Heart right ventricle (tissue), 16 donors: Measurements from ENCODE around the gene NEMP2. TPM values are rescaled to one million over a fixed set of nuclear protein-coding genes. Genes with fewer than 3 reads are reported as not detected.
A peak's percentile ranks its signal among the peaks of the same experiment; 100 is the strongest.

Experiments
- ATAC-seq, 8 donors: fragments of 200-7000 bp; cut with Tn5 transposase; one replicate each; pipeline ENCODE4 v1.9.1; 2020; ENCODE audit warnings: mild to moderate bottlenecking in 8 of 8, moderate library complexity in 8 of 8, moderate number of reproducible peaks in 1 of 8
- DNase-seq, 2 donors: peaks; one replicate each; pipeline ENCODE4 v3.0.0-alpha.2; 2020
- H3K27ac ChIP-seq, 10 donors: fragments of 200-600 bp; sonication (generic) in 2 of 10; one replicate each; pipeline versions ENCODE4 v1.5.0 to v1.8.0; 2020 to 2022; ENCODE audit warnings: mild to moderate bottlenecking in 3 of 10
- H3K27me3 ChIP-seq, 7 donors: fragments of 200-600 bp; one replicate each; pipeline ENCODE4 v1.8.0; 2021 to 2022; ENCODE audit warnings: mild to moderate bottlenecking in 2 of 7
- H3K36me3 ChIP-seq, 9 donors: fragments of 200-600 bp; sonication (generic) in 1 of 9; one replicate each; pipeline versions ENCODE4 v1.5.0 to v1.8.0; 2020 to 2022; ENCODE audit warnings: mild to moderate bottlenecking in 2 of 9
- H3K4me1 ChIP-seq, 9 donors: fragments of 200-600 bp; sonication (generic) in 1 of 9; one replicate each; pipeline versions ENCODE4 v1.5.0 to v1.8.0; 2020 to 2022; ENCODE audit warnings: mild to moderate bottlenecking in 4 of 9
- H3K4me3 ChIP-seq, 10 donors: fragments of 200-600 bp; sonication (generic) in 2 of 10; one replicate each; pipeline versions ENCODE4 v1.5.0 to v1.8.0; 2020 to 2022; ENCODE audit warnings: mild to moderate bottlenecking in 7 of 10, moderate library complexity in 2 of 10
- H3K9me3 ChIP-seq, 11 donors: fragments of 200-600 bp in 10 of 11; sonication (generic) in 2 of 11; one replicate each; pipeline versions ENCODE4 v1.5.0 to v1.8.0; 2013 to 2022; ENCODE audit warnings: mild to moderate bottlenecking in 2 of 11, control low read depth in 1 of 11, moderate library complexity in 1 of 11
- WGBS, 2 donors: extraction: QIAGEN DNeasy Blood & Tissue Kit; methylation state at CpG; one replicate each; pipeline ENCODE4 v1.1.7; 2013; ENCODE audit warnings: inconsistent platforms in 1 of 2; 5-methylcytosine and 5-hydroxymethylcytosine counted together
- intact Hi-C, 10 donors: fragments of 100-400 bp; cut with DNase I; formaldehyde crosslinking; loops; one replicate each; pipeline versions ENCODE4 v1.11.1 to v1.14.2; 2022
- polyA plus RNA-seq, 2 donors: library from polyadenylated mRNA; stranded (reverse); fragments of 200-250 nt; gene quantifications; one replicate each; pipeline ENCODE4 v1.2.3, GENCODE V29; 2013
- total RNA-seq, 10 donors: library from RNA; stranded (reverse); fragmentation: NEBNext Ultra II Directional in 3 of 10; extraction: Animal tissue kit (Norgen Biotek cat#: 25700) in 3 of 10; gene quantifications; one replicate each; pipeline versions ENCODE4 v1.2.1 to v1.2.4, GENCODE V29; 2021 to 2023
- TF ChIP-seq, protein P1 (sequence below), 9 donors: fragments of 200-600 bp; sonication (generic) in 2 of 9; IDR thresholded peaks; one replicate each; pipeline versions ENCODE4 v1.5.0 to v1.8.0; 2021 to 2022; ENCODE audit warnings: antibody characterized with exemption in 9 of 9, mild to moderate bottlenecking in 5 of 9, moderate library complexity in 1 of 9
- donor health status: Arrhythmogenic right ventricular cardiomyopathy.
- donor health status: ischemic (EF 13 %, LVEDD 7.1; RV severe dilation, severe dysfunction).
- donor health status: healthy with polysubstance abuse.
- donor health status: DM: no; HTN: yes; CAD: no.
- donor health status: DM: no; HTN: no; CAD: no.
- donor health status: ischemic (EF 25% LVEDD 6.9; RV normal size, moderate dysfunction).
- donor health status: ischemic (EF 25% LVEDD 5.7; RV mildly dilated, moderate dysfunction).
- donor health status: healthy.
- donor health status: DM: yes; HTN: yes; CAD: no.
- donor health status: Ischemic cardiomyopathy.
- donor health status: ischemic (EF 35%, LVEDD 5.7; RV mildly dilated, moderate dysfunction).
- donor health status: nonischemic (EF 11% LVEDD 7.7; RV severe dilation, severe dysfunction).
- donor health status: DM: yes; HTN: yes; CAD: no.
- donor health status: PGD.
- donor health status: ischemic (EF 29% LVEDD 5.4; RV normal size, mild dysfunction).
- donor health status: nonischemic (EF 23%, LVEDD 6.1; RV moderate dilation, normal function).

The NEMP2 gene
- total and polyA plus RNA-seq, 12 donors = 0.51 to 4.7 (median 2.6) TPM

DNA sequence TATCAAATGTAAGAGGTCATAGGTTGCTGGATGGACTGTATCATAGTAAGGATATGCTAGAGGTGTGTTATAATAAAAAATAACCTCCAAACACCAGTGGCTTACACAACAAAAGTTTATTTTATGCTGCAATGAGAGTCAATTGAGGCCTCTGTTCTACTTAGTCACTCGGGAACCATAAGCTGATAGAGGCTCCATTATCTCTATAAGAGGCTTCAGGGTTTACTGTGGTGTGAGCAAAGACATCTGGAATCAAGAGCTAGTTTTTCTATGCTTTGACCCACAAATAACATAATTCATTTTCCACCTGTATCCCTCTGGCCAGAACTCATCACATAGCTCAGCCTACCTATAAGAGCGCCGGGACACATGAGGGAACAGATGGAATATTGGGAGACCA, 47.5 kb upstream of the NEMP2 start:
- TF ChIP-seq, protein P1, sequence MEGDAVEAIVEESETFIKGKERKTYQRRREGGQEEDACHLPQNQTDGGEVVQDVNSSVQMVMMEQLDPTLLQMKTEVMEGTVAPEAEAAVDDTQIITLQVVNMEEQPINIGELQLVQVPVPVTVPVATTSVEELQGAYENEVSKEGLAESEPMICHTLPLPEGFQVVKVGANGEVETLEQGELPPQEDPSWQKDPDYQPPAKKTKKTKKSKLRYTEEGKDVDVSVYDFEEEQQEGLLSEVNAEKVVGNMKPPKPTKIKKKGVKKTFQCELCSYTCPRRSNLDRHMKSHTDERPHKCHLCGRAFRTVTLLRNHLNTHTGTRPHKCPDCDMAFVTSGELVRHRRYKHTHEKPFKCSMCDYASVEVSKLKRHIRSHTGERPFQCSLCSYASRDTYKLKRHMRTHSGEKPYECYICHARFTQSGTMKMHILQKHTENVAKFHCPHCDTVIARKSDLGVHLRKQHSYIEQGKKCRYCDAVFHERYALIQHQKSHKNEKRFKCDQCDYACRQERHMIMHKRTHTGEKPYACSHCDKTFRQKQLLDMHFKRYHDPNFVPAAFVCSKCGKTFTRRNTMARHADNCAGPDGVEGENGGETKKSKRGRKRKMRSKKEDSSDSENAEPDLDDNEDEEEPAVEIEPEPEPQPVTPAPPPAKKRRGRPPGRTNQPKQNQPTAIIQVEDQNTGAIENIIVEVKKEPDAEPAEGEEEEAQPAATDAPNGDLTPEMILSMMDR (IDR thresholded peaks at IDR 0.05) = no peak
- WGBS, 2 donors = 67 to 73% methylated on average over 3 of the region's 3 CpGs
- Histone ChIP-seq H3K27ac (peak overlapping the region in 1 of 10 donors; percentile 67), H3K4me3 (no peak overlapping the region), H3K36me3 (no peaks in the 10 kb centered on the region), H3K9me3 (no peaks in the 10 kb centered on the region), H3K27me3 (no peaks in the 10 kb centered on the region), H3K4me1 (peaks cover 6 to 73% (median 42%) of the 10 kb centered on the region in 9 donors)
- ATAC-seq (no peak), DNase-seq (no peak)
- intact Hi-C loops = loop anchor here in 4 of 10 donors (5.0 to 10.0 kb wide), 5 partner anchors 45 to 65 kb away; partner anchors contain the start of genes NAB1 (in 2 of the 4) and NEMP2 (in 1 of the 4)

DNA sequence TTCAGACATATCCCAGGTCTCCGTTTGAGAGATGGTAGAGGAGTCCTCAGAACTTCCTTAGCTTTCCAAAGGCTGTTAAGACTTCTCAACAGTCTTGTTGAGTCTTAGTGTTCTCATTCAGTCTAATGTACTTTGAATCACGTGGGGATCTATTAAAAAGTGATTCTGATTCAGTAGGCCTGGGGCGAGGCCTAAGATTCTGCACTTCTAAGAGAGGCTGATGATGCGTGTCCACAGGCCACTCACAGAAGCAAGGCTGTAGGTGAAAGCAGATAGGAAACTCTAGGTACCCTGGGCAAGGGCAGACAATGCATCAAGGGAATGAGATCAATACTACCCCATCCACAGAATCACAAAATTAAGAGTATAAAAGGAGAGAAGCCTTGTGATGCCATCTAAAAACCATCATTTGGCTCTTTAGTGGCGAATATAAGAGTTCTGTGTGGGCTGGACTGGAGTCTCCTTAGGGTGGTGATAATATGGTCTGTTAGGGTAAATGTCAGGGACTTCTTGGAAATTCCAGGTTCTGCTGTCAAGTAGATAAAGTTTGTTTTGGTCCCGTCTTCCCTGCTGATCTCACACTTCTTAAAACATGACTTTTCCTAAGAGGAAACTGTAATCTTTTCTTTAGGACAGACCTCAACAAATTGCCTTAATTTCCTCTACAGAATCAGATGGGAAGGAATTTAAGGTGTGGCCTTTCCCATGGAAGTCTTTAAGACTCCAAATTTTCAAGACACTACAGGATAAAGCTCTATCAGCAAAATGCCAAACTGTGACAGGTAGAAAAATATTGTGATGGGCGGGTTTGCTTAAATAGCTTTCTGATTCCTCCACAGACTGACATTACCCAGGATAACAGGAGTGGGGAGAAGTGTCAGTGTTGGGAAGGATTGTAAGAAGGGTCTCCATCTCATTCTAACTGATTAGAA, 45.7 kb upstream of the NEMP2 start:
- H3K27me3 ChIP-seq = no peaks in the 10 kb centered on the region
- 85 to 89% methylated on average over 7 of the region's 7 CpGs for WGBS, 2 donors
- TF ChIP-seq, protein P1 (IDR thresholded peaks at IDR 0.05) = no peak
- DNase-seq (no peak), ATAC-seq (no peak)
- H3K4me1 ChIP-seq = peaks cover 6 to 74% (median 45%) of the 10 kb centered on the region in 9 donors
- H3K9me3 ChIP-seq = no peaks in the 10 kb centered on the region
- H3K36me3 ChIP-seq = no peaks in the 10 kb centered on the region
- H3K4me3 ChIP-seq = no peak overlapping the region
- peak overlapping the region in 6 of 10 donors; percentile 8 to 76 (median 46) for H3K27ac ChIP-seq
- intact Hi-C loops = loop anchor here in 5 of 10 donors (5.0 to 10.0 kb wide), 5 partner anchors 43 to 67 kb away; partner anchors contain the start of genes NAB1 (in 2 of the 5) and NEMP2 (in 1 of the 5)

DNA sequence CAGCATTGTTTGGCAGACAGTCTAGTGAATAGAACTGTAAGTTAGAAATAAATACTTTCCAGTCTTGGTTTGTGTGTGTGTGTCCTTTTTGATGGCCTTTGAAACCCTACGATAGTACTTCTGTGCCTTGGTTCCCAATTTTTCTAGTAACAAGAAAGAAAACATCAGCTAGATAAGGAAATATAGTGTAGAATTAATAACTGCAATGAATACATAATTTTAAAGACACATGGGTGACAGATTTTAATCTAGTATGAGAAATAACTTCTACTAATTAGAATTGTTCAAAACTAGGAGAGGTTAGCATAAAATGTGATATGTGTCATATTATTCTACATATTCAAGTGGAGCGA, 44.5 kb upstream of the NEMP2 start:
- Histone ChIP-seq H3K36me3 (no peaks in the 10 kb centered on the region), H3K9me3 (no peaks in the 10 kb centered on the region), H3K27ac (peak overlapping the region in 9 of 10 donors; percentile 7 to 76 (median 34)), H3K4me3 (no peak overlapping the region), H3K4me1 (peaks cover 6 to 66% (median 48%) of the 10 kb centered on the region in 9 donors), H3K27me3 (no peaks in the 10 kb centered on the region)
- intact Hi-C loops = loop anchor here in 2 of 10 donors (5.0 kb wide), 1 partner anchor 42 kb away; no protein-coding TSS in a partner anchor
- WGBS, 2 donors = 54 to 57% methylated on average over 2 of the region's 2 CpGs
- TF ChIP-seq, protein P1 (IDR thresholded peaks at IDR 0.05) = no peak
- DNase-seq = no peak
- ATAC-seq = no peak

DNA sequence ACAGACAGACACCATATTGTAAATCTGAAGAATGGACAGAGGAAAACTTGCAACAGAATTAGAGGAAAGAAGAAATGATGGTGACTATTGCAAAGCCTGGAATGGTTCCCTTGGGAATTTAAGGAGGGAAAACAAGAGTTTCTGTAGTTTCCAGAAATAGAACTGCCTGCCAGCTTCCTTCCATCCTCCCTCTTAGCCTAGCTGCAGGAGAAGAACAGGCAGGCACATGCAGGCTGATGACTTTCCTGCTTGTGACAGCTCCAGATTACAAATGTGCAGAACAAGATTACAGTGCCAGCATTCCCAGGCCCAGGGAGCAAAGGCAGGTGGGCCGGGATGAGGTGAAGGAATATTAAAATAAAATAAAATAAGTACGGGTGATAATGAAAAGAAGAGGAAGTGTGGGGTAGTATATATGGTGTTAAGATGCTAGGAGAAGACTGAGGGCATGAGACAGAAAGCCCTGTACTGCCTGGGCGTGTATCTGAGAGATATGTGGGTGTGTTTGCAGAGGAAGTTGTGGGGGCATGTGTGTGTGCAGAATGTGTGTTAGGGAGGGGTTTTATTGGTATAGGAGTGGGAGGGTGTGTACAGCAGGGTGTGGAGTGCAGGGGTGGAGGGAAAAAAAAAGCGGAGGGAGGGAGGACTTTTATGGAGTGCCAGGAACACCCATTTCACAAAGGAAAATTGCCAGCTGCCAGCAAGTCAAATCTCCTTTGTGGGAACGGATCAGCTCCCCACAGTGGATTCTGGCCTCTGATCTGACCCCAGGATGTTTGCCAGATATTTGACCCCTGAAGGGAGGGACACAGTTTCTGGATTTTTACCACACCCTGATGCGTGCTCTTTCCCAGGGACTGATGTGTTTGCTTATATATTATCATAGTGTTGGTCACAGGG, 43.9 kb upstream of the NEMP2 start:
- Histone ChIP-seq H3K4me1 (peaks cover 6 to 60% (median 42%) of the 10 kb centered on the region in 9 donors), H3K27ac (peak overlapping the region in 9 of 10 donors; percentile 7 to 76 (median 34)), H3K36me3 (no peaks in the 10 kb centered on the region), H3K27me3 (no peaks in the 10 kb centered on the region), H3K4me3 (no peak overlapping the region), H3K9me3 (no peaks in the 10 kb centered on the region)
- 5 to 18% methylated on average over 6 of the region's 6 CpGs for WGBS, 2 donors
- DNase-seq (peak in 1 of 2 donors; percentile 73), ATAC-seq (peak; percentile 44 to 88 (median 74))
- TF ChIP-seq, protein P1 (IDR thresholded peaks at IDR 0.05) = peak in 1 of 9 donors; percentile 22
- intact Hi-C loops = loop anchor here in 2 of 10 donors (5.0 kb wide), 1 partner anchor 41 kb away; no protein-coding TSS in a partner anchor
